Measurements from ENCODE around the gene SCFD2. TPM values are rescaled to one million over a fixed set of nuclear protein-coding genes. Genes with fewer than 3 reads are reported as not detected.

Gene SCFD2
- total RNA-seq, 1 experiment from 2014 or later = 8.4 TPM

- TF ChIP-seq EZH2 (IDR thresholded peaks at IDR 0.05; ENCODE audit: borderline replicate concordance, low read depth, low read length, poor library complexity, severe bottlenecking) (no peak), CTCF (conservative IDR thresholded peaks at IDR 0.05; ENCODE audit: low read depth, low read length) (no peak)
- H3K36me3 ChIP-seq (ENCODE audit: insufficient read depth, low read length, poor library complexity, severe bottlenecking) = no peaks in the 10 kb centered on the region
- intact Hi-C loops (cut with micrococcal nuclease; ENCODE audit: unreplicated experiment) = no loop called here
- no peaks in the 10 kb centered on the region for H3K27me3 ChIP-seq (replicated peaks; ENCODE audit: insufficient read depth, low read depth, low read length, poor library complexity)
- BruUV-seq (replicated peaks) = no TSS peak
- H3K4me3 ChIP-seq (ENCODE audit: low read depth, low read length, poor library complexity, severe bottlenecking) = no peak overlapping the region
- ChIA-PET CTCF (no interaction called here), POLR2A (ENCODE audit: low non-redundant PET) (no interaction called here)
- H3K9me3 ChIP-seq (ENCODE audit: low read depth, low read length, poor library complexity, severe bottlenecking) = no peaks in the 10 kb centered on the region
- H3K4me1 ChIP-seq (ENCODE audit: insufficient read depth, low read length, poor library complexity, severe bottlenecking) = no peaks in the 10 kb centered on the region
- no peak overlapping the region for H3K27ac ChIP-seq (ENCODE audit: low read depth, low read length, poor library complexity, severe bottlenecking)
- no peak for DNase-seq (ENCODE audit: low spot score)
These were observed 439.5 kb downstream of the SCFD2 start for GRCh38 chr4:52926196-52926974.

GRCh38 chr4:52925531-52925968, 440.3 kb downstream of the SCFD2 start:
- no peak overlapping the region for H3K27ac ChIP-seq (ENCODE audit: low read depth, low read length, poor library complexity, severe bottlenecking)
- TF ChIP-seq EZH2 (IDR thresholded peaks at IDR 0.05; ENCODE audit: borderline replicate concordance, low read depth, low read length, poor library complexity, severe bottlenecking) (no peak), CTCF (conservative IDR thresholded peaks at IDR 0.05; ENCODE audit: low read depth, low read length) (no peak)
- intact Hi-C loops (cut with micrococcal nuclease; ENCODE audit: unreplicated experiment) = no loop called here
- no peaks in the 10 kb centered on the region for H3K4me1 ChIP-seq (ENCODE audit: insufficient read depth, low read length, poor library complexity, severe bottlenecking)
- H3K27me3 ChIP-seq (replicated peaks; ENCODE audit: insufficient read depth, low read depth, low read length, poor library complexity) = no peaks in the 10 kb centered on the region
- no peaks in the 10 kb centered on the region for H3K36me3 ChIP-seq (ENCODE audit: insufficient read depth, low read length, poor library complexity, severe bottlenecking)
- ChIA-PET CTCF (no interaction called here), POLR2A (ENCODE audit: low non-redundant PET) (no interaction called here)
- no peak overlapping the region for H3K4me3 ChIP-seq (ENCODE audit: low read depth, low read length, poor library complexity, severe bottlenecking)
- no TSS peak for BruUV-seq (replicated peaks)
- H3K9me3 ChIP-seq (ENCODE audit: low read depth, low read length, poor library complexity, severe bottlenecking) = no peaks in the 10 kb centered on the region
- DNase-seq (ENCODE audit: low spot score) = peak; percentile 68

GRCh38 chr4:52919461-52919860, 446.4 kb downstream of the SCFD2 start:
- Histone ChIP-seq H3K4me3 (ENCODE audit: low read depth, low read length, poor library complexity, severe bottlenecking) (no peak overlapping the region), H3K4me1 (ENCODE audit: insufficient read depth, low read length, poor library complexity, severe bottlenecking) (no peaks in the 10 kb centered on the region), H3K36me3 (ENCODE audit: insufficient read depth, low read length, poor library complexity, severe bottlenecking) (no peaks in the 10 kb centered on the region), H3K27me3 (replicated peaks; ENCODE audit: insufficient read depth, low read depth, low read length, poor library complexity) (no peaks in the 10 kb centered on the region), H3K9me3 (ENCODE audit: low read depth, low read length, poor library complexity, severe bottlenecking) (no peaks in the 10 kb centered on the region), H3K27ac (ENCODE audit: low read depth, low read length, poor library complexity, severe bottlenecking) (no peak overlapping the region)
- no TSS peak for BruUV-seq (replicated peaks)
- intact Hi-C loops (cut with micrococcal nuclease; ENCODE audit: unreplicated experiment) = loop anchor here (5.0 kb wide), 1 partner anchor 107 kb away; no protein-coding TSS in a partner anchor
- TF ChIP-seq CTCF (conservative IDR thresholded peaks at IDR 0.05; ENCODE audit: low read depth, low read length) (no peak), EZH2 (IDR thresholded peaks at IDR 0.05; ENCODE audit: borderline replicate concordance, low read depth, low read length, poor library complexity, severe bottlenecking) (no peak)
- POLR2A ChIA-PET (ENCODE audit: low non-redundant PET) = no interaction called here
- CTCF ChIA-PET = no interaction called here
- no peak for DNase-seq (ENCODE audit: low spot score)

Data from A673 (cell line).